ENCODE data around the gene CDK8.

CDK8 gene

GRCh38 chr13:26323127-26323526, 69.2 kb downstream of the CDK8 start:
- DNase-seq, result no peak

- DNase-seq, result no peak
Measured at GRCh38 chr13:26323764-26324163, 69.8 kb downstream of the CDK8 start.

- no peak for DNase-seq
Measured at GRCh38 chr13:26324294-26324693, 70.4 kb downstream of the CDK8 start.

GRCh38 chr13:26324867-26325266, 70.9 kb downstream of the CDK8 start:
- no peak for DNase-seq

- no peak for DNase-seq
Measured at GRCh38 chr13:26325876-26326275, 71.9 kb downstream of the CDK8 start.

GRCh38 chr13:26326562-26326961, 72.6 kb downstream of the CDK8 start:
- DNase-seq, result no peak

GRCh38 chr13:26327940-26328725, 74.2 kb downstream of the CDK8 start:
- no peak for DNase-seq

- DNase-seq, result no peak
Measured at GRCh38 chr13:26335158-26335557, 81.2 kb downstream of the CDK8 start.

- DNase-seq, result no peak
Measured at GRCh38 chr13:26340807-26341206, 86.9 kb downstream of the CDK8 start.

GRCh38 chr13:26342898-26343297, 89.0 kb downstream of the CDK8 start:
- no peak for DNase-seq

GRCh38 chr13:26343816-26344215, 89.9 kb downstream of the CDK8 start:
- DNase-seq, result no peak

GRCh38 chr13:26344980-26345379, 91.1 kb downstream of the CDK8 start:
- no peak for DNase-seq

- no peak for DNase-seq
Measured at GRCh38 chr13:26348966-26349365, 95.0 kb downstream of the CDK8 start.

- no peak for DNase-seq
Measured at GRCh38 chr13:26362261-26362660, 108.3 kb downstream of the CDK8 start.

- no peak for DNase-seq
Measured at GRCh38 chr13:26370553-26370952, 116.6 kb downstream of the CDK8 start.

- no peak for DNase-seq
Measured at GRCh38 chr13:26372747-26373146, 118.8 kb downstream of the CDK8 start.

GRCh38 chr13:26376430-26376829, 122.5 kb downstream of the CDK8 start:
- DNase-seq, result no peak

GRCh38 chr13:26377038-26377437, 123.1 kb downstream of the CDK8 start:
- no peak for DNase-seq

GRCh38 chr13:26378116-26378515, 124.2 kb downstream of the CDK8 start:
- DNase-seq, result no peak

GRCh38 chr13:26379831-26380230, 125.9 kb downstream of the CDK8 start:
- DNase-seq, result no peak

GRCh38 chr13:26380930-26381329, 127.0 kb downstream of the CDK8 start:
- DNase-seq, result no peak

GRCh38 chr13:26382366-26382765, 128.4 kb downstream of the CDK8 start:
- DNase-seq, result no peak

GRCh38 chr13:26382835-26383234, 128.9 kb downstream of the CDK8 start:
- DNase-seq, result no peak

GRCh38 chr13:26384587-26384986, 130.7 kb downstream of the CDK8 start:
- no peak for DNase-seq

GRCh38 chr13:26386026-26386425, 132.1 kb downstream of the CDK8 start:
- DNase-seq, result no peak

All from NCI-H2107 (cell line).